A673 (cell line): Measurements from ENCODE around the gene CBY2. TPM values are rescaled to one million over a fixed set of nuclear protein-coding genes. Genes with fewer than 3 reads are reported as not detected.
"Not testable (repeated sequence)": the region's sequence is repeated elsewhere in the genome, so short reads cannot be mapped to it uniquely, and the experiment has no call there.

ENCODE experiments used
- BruUV-seq: library from RNA; stranded (reverse); fragments of 400-500 nt; replicated peaks from 2 replicates; lab custom pipeline; 2021; lab: Mats Ljungman, UMichigan
- CTCF ChIA-PET: fragments of 300-600 bp; sonication (Branson Sonifier 250); formaldehyde crosslinking; loops from one replicate; lab custom pipeline; 2022; ENCODE audit warnings: antibody characterized with exemption; lab: Charles Lee
- POLR2A ChIA-PET: fragments of 300-600 bp; sonication (Branson Sonifier 250); formaldehyde crosslinking; loops from one replicate; lab custom pipeline; 2022; ENCODE audit warnings: antibody characterized with exemption; ENCODE audit not compliant: low non-redundant PET; lab: Charles Lee
- DNase-seq: peaks from one replicate; pipeline ENCODE4 v3.0.0-alpha.2; 2015; ENCODE audit warnings: low spot score
- H3K27ac ChIP-seq: fragments of 200-600 bp; sonication (generic); 2 replicates; pipeline ENCODE4 v1.5.1; 2016; ENCODE audit warnings: mixed run types, low read depth, mild to moderate bottlenecking, mixed read lengths, antibody characterized with exemption, low read length; ENCODE audit not compliant: poor library complexity, severe bottlenecking
- H3K27me3 ChIP-seq: fragments of 200-600 bp; sonication (generic); replicated peaks from 2 replicates; pipeline ENCODE4 v1.6.1; 2017; ENCODE audit warnings: mixed run types, low read depth, mild to moderate bottlenecking, mixed read lengths, antibody characterized with exemption, low read length; ENCODE audit not compliant: insufficient read depth, poor library complexity
- H3K36me3 ChIP-seq: fragments of 200-600 bp; sonication (generic); 2 replicates; pipeline ENCODE4 v1.6.1; 2016; ENCODE audit warnings: mixed run types, mild to moderate bottlenecking, mixed read lengths, antibody characterized with exemption, low read length; ENCODE audit not compliant: insufficient read depth, poor library complexity, severe bottlenecking
- H3K4me1 ChIP-seq: fragments of 200-600 bp; sonication (generic); 2 replicates; pipeline ENCODE4 v1.6.1; 2017; ENCODE audit warnings: mixed run types, mild to moderate bottlenecking, mixed read lengths, antibody characterized with exemption, low read length; ENCODE audit not compliant: insufficient read depth, poor library complexity, severe bottlenecking
- H3K4me3 ChIP-seq: fragments of 200-600 bp; sonication (generic); 2 replicates; pipeline ENCODE4 v1.5.1; 2016; ENCODE audit warnings: low read depth, mixed run types, mild to moderate bottlenecking, mixed read lengths, low read length; ENCODE audit not compliant: poor library complexity, severe bottlenecking
- H3K9me3 ChIP-seq: fragments of 200-600 bp; sonication (generic); 2 replicates; pipeline ENCODE4 v1.6.1; 2016; ENCODE audit warnings: mixed run types, low read depth, mild to moderate bottlenecking, mixed read lengths, antibody characterized with exemption, low read length; ENCODE audit not compliant: poor library complexity, severe bottlenecking
- CTCF ChIP-seq: fragments of 300-800, 200-600 bp; sonication (generic); conservative IDR thresholded peaks from 2 replicates; pipeline ENCODE4 v1.5.1; 2017; ENCODE audit warnings: low read depth, mild to moderate bottlenecking, antibody characterized with exemption, low read length, moderate library complexity, mixed read lengths
- EZH2 ChIP-seq: fragments of 200-600 bp; sonication (generic); IDR thresholded peaks from 2 replicates; pipeline ENCODE4 v1.6.1; 2017; ENCODE audit warnings: borderline replicate concordance, low read depth, mild to moderate bottlenecking, mixed read lengths, antibody characterized with exemption, low read length; ENCODE audit not compliant: poor library complexity, severe bottlenecking
- intact Hi-C: fragments of 100-400 bp; cut with micrococcal nuclease; formaldehyde crosslinking; loops from one replicate; pipeline ENCODE4 v1.10.0; 2022; ENCODE audit not compliant: unreplicated experiment
- total RNA-seq: library from RNA; stranded (reverse); gene quantifications from 2 replicates; pipeline ENCODE4 v1.2.3, GENCODE V29; 2021

CBY2 gene
- total RNA-seq, 1 experiment from 2014 or later, result not detected

- Histone ChIP-seq H3K9me3 (no peaks in the 10 kb centered on the region), H3K4me3 (no peak overlapping the region), H3K27me3 (no peaks in the 10 kb centered on the region), H3K27ac (no peak overlapping the region), H3K36me3 (no peaks in the 10 kb centered on the region), H3K4me1 (peaks cover 32% of the 10 kb centered on the region)
- POLR2A ChIA-PET, result no interaction called here
- TF ChIP-seq CTCF, result no peak
- TF ChIP-seq EZH2, result no peak
- BruUV-seq, result no TSS peak
- DNase-seq, result no peak
- intact Hi-C loops, result no loop called here
- CTCF ChIA-PET, result no interaction called here
Observed at GRCh38 chr13:45750566-45750965, 48.4 kb downstream of the CBY2 start.

- no peaks in the 10 kb centered on the region for H3K27me3 ChIP-seq
- intact Hi-C loops, result no loop called here
- DNase-seq, result peak; percentile 22
- peak overlapping the region; percentile 41 for H3K27ac ChIP-seq
- peaks cover 32% of the 10 kb centered on the region for H3K4me1 ChIP-seq
- no peaks in the 10 kb centered on the region for H3K36me3 ChIP-seq
- TF ChIP-seq EZH2, result no peak
- TF ChIP-seq CTCF, result no peak
- BruUV-seq, result no TSS peak
- ChIA-PET CTCF (no interaction called here), POLR2A (no interaction called here)
- H3K4me3 ChIP-seq, result no peak overlapping the region
- H3K9me3 ChIP-seq, result no peaks in the 10 kb centered on the region
Observed at GRCh38 chr13:45751885-45752284, 49.8 kb downstream of the CBY2 start.

GRCh38 chr13:45752510-45752909, 50.4 kb downstream of the CBY2 start:
- TF ChIP-seq CTCF, result no peak
- no peak for TF ChIP-seq EZH2
- Histone ChIP-seq H3K4me1 (peaks cover 32% of the 10 kb centered on the region), H3K27me3 (no peaks in the 10 kb centered on the region), H3K27ac (peak overlapping the region; percentile 41), H3K4me3 (no peak overlapping the region), H3K9me3 (peaks cover 3% of the 10 kb centered on the region), H3K36me3 (no peaks in the 10 kb centered on the region)
- ChIA-PET POLR2A (no interaction called here), CTCF (no interaction called here)
- no TSS peak for BruUV-seq
- peak; percentile 79 for DNase-seq
- intact Hi-C loops, result no loop called here

- H3K4me1 ChIP-seq, H3K4me3 ChIP-seq, H3K27me3 ChIP-seq, POLR2A ChIA-PET, DNase-seq, CTCF ChIA-PET, H3K36me3 ChIP-seq, H3K27ac ChIP-seq, BruUV-seq, H3K9me3 ChIP-seq, intact Hi-C loops: not testable (repeated sequence)
Observed at GRCh38 chr13:45756498-45756897, 54.4 kb downstream of the CBY2 start.

- H3K27me3 ChIP-seq, H3K27ac ChIP-seq, POLR2A ChIA-PET, H3K4me1 ChIP-seq, H3K4me3 ChIP-seq, H3K36me3 ChIP-seq, intact Hi-C loops, CTCF ChIA-PET, H3K9me3 ChIP-seq, DNase-seq, BruUV-seq: not testable (repeated sequence)
Observed at GRCh38 chr13:45757589-45757988, 55.5 kb downstream of the CBY2 start.
